ENCODE results near the gene ICA1L. TPM values are rescaled to one million over a fixed set of nuclear protein-coding genes. Genes with fewer than 3 reads are reported as not detected.

ICA1L gene
- total RNA-seq, 1 donor from 2014 or later = 6.5 TPM

GRCh38 chr2:202821206-202822160 is 50.1 kb downstream of the ICA1L start:
- no peaks in the 10 kb centered on the region for H3K36me3 Mint-ChIP-seq (ENCODE audit: unreplicated experiment)
- H3K4me1 Mint-ChIP-seq (ENCODE audit: unreplicated experiment) = peaks cover 16% of the 10 kb centered on the region
- H3K27ac Mint-ChIP-seq (ENCODE audit: unreplicated experiment) = no peak overlapping the region
- TF ChIP-seq CTCF (IDR thresholded peaks at IDR 0.05) = no peak
- H3K27me3 Mint-ChIP-seq (ENCODE audit: unreplicated experiment) = no peaks in the 10 kb centered on the region
- no peaks in the 10 kb centered on the region for H3K9me3 Mint-ChIP-seq (ENCODE audit: unreplicated experiment)
- DNase-seq (ENCODE audit: extremely low spot score, unreplicated experiment) = no peak
- H3K4me3 Mint-ChIP-seq (ENCODE audit: unreplicated experiment) = no peak overlapping the region

GRCh38 chr2:202818321-202818720 is 53.2 kb downstream of the ICA1L start:
- Mint-ChIP-seq H3K36me3 (ENCODE audit: unreplicated experiment) (peaks cover 2% of the 10 kb centered on the region), H3K9me3 (ENCODE audit: unreplicated experiment) (no peaks in the 10 kb centered on the region), H3K4me3 (ENCODE audit: unreplicated experiment) (no peak overlapping the region), H3K27ac (ENCODE audit: unreplicated experiment) (no peak overlapping the region), H3K27me3 (ENCODE audit: unreplicated experiment) (no peaks in the 10 kb centered on the region), H3K4me1 (ENCODE audit: unreplicated experiment) (peaks cover 12% of the 10 kb centered on the region)
- DNase-seq (ENCODE audit: extremely low spot score, unreplicated experiment) = no peak
- no peak for TF ChIP-seq CTCF (IDR thresholded peaks at IDR 0.05)

- H3K36me3 Mint-ChIP-seq (ENCODE audit: unreplicated experiment) = peaks cover 2% of the 10 kb centered on the region
- no peak for DNase-seq (ENCODE audit: extremely low spot score, unreplicated experiment)
- H3K4me1 Mint-ChIP-seq (ENCODE audit: unreplicated experiment) = peaks cover 12% of the 10 kb centered on the region
- no peak for TF ChIP-seq CTCF (IDR thresholded peaks at IDR 0.05)
- H3K27me3 Mint-ChIP-seq (ENCODE audit: unreplicated experiment) = no peaks in the 10 kb centered on the region
- no peak overlapping the region for H3K4me3 Mint-ChIP-seq (ENCODE audit: unreplicated experiment)
- no peak overlapping the region for H3K27ac Mint-ChIP-seq (ENCODE audit: unreplicated experiment)
- H3K9me3 Mint-ChIP-seq (ENCODE audit: unreplicated experiment) = no peaks in the 10 kb centered on the region
These were observed 53.8 kb downstream of the ICA1L start for GRCh38 chr2:202817771-202818170.

- no peak for DNase-seq (ENCODE audit: extremely low spot score, unreplicated experiment)
- Mint-ChIP-seq H3K27me3 (ENCODE audit: unreplicated experiment) (no peaks in the 10 kb centered on the region), H3K4me1 (ENCODE audit: unreplicated experiment) (peaks cover 12% of the 10 kb centered on the region), H3K27ac (ENCODE audit: unreplicated experiment) (no peak overlapping the region), H3K4me3 (ENCODE audit: unreplicated experiment) (no peak overlapping the region), H3K36me3 (ENCODE audit: unreplicated experiment) (peaks cover 7% of the 10 kb centered on the region), H3K9me3 (ENCODE audit: unreplicated experiment) (no peaks in the 10 kb centered on the region)
- TF ChIP-seq CTCF (IDR thresholded peaks at IDR 0.05) = no peak
These were observed 55.8 kb downstream of the ICA1L start for GRCh38 chr2:202815548-202816360.

GRCh38 chr2:202814226-202814625 is 57.3 kb downstream of the ICA1L start:
- H3K4me1 Mint-ChIP-seq (ENCODE audit: unreplicated experiment) = peaks cover 10% of the 10 kb centered on the region

More at GRCh38 chr2:202814226-202814625, 57.3 kb downstream of the ICA1L start:
- Mint-ChIP-seq H3K4me3 (ENCODE audit: unreplicated experiment) (no peak overlapping the region), H3K36me3 (ENCODE audit: unreplicated experiment) (peaks cover 9% of the 10 kb centered on the region), H3K9me3 (ENCODE audit: unreplicated experiment) (no peaks in the 10 kb centered on the region), H3K27ac (ENCODE audit: unreplicated experiment) (no peak overlapping the region), H3K27me3 (ENCODE audit: unreplicated experiment) (no peaks in the 10 kb centered on the region)
- DNase-seq (ENCODE audit: extremely low spot score, unreplicated experiment) = no peak
- TF ChIP-seq CTCF (IDR thresholded peaks at IDR 0.05) = no peak
